ENCODE measurements around the gene FAM118A.
"Not testable (repeated sequence)": the region's sequence is repeated elsewhere in the genome, so short reads cannot be mapped to it uniquely, and the experiment has no call there.

Gene FAM118A

GRCh38 chr22:45309422-45310227 is at the start of gene FAM118A:
Gene FAM118A (plus strand): TSS chr22:45309934. CDS start chr22:45322380, 12,446 bp downstream.
- peak; percentile 96 for DNase-seq

GRCh38 chr22:45260395-45260759 is 49.4 kb upstream of the FAM118A start:
- DNase-seq, result not testable (repeated sequence)

- peak; percentile 15 for DNase-seq
Measured at GRCh38 chr22:45261407-45262088, 48.2 kb upstream of the FAM118A start.

GRCh38 chr22:45262195-45262930 is 47.4 kb upstream of the FAM118A start:
- no peak for DNase-seq

- DNase-seq, result no peak
Measured at GRCh38 chr22:45262931-45263462, 46.7 kb upstream of the FAM118A start.

GRCh38 chr22:45263463-45264269 is 46.1 kb upstream of the FAM118A start:
- peak; percentile 47 for DNase-seq

GRCh38 chr22:45265535-45265934 is 44.2 kb upstream of the FAM118A start:
- no peak for DNase-seq

GRCh38 chr22:45268167-45268957 is 41.4 kb upstream of the FAM118A start:
- DNase-seq, result peak; percentile 36

GRCh38 chr22:45268958-45269844 is 40.5 kb upstream of the FAM118A start:
- peak; percentile 27 for DNase-seq

- DNase-seq, result no peak
Measured at GRCh38 chr22:45270095-45271020, 39.4 kb upstream of the FAM118A start.

GRCh38 chr22:45271667-45272201 is 38.0 kb upstream of the FAM118A start:
- DNase-seq, result no peak

- no peak for DNase-seq
Measured at GRCh38 chr22:45272498-45272897, 37.2 kb upstream of the FAM118A start.

- no peak for DNase-seq
Measured at GRCh38 chr22:45273452-45274075, 36.2 kb upstream of the FAM118A start.

GRCh38 chr22:45276507-45277105 is 33.1 kb upstream of the FAM118A start:
- no peak for DNase-seq

- DNase-seq, result not testable (repeated sequence)
Measured at GRCh38 chr22:45277720-45278119, 32.0 kb upstream of the FAM118A start.

- no peak for DNase-seq
Measured at GRCh38 chr22:45278125-45278524, 31.6 kb upstream of the FAM118A start.

- DNase-seq, result no peak
Measured at GRCh38 chr22:45280587-45280980, 29.1 kb upstream of the FAM118A start.

GRCh38 chr22:45281010-45281409 is 28.7 kb upstream of the FAM118A start:
- DNase-seq, result no peak
